Measurements from ENCODE around the gene MERTK. TPM values are rescaled to one million over a fixed set of nuclear protein-coding genes. Genes with fewer than 3 reads are reported as not detected.

Gene MERTK
- total and polyA plus RNA-seq, 2 of the 8 experiments (the other 6 are each of a cell fraction or from before 2014, with no cell fraction given): 6.5 to 7.0 TPM

DNA sequence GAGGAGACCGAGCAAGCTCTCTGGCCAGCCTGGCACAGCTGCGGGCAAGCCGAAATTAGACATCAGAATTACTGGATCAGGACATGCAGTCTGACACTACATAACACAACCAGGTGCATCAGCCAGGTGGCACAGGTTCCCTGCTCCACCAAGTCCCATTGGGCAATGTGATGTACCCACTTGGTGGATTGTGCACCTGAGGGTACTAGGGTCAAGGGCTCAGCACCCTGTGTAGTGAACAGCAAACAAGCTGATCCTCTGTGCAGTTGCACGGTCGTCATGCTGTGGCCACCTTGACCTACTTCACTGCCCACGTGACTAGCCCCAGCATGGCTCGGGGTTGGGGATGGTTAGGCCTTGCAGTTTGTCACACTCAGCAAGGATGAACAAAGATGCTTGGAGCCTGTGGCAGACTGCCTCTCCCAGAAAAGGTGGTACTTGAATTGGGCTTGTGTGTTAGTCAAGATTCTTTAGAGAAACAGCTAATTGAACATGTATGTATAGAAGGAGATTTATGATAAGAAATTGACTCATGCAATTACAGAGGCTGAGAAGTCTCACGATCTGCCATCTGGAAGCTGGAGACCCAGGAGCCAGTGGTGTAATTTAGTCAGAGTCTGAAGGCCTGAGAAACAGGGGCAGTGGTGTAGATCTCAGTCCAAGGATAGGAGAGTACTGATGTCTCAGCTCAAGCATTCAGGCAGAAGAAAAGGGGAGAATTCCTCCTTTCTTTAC is 85.2 kb downstream of the MERTK start:
- CTCF ChIA-PET (ENCODE audit: partially characterized antibody): interaction anchor here (0.9 kb wide), 1 partner anchor 64 kb away, joined by 3 read pairs; no protein-coding TSS in a partner anchor
- Histone ChIP-seq H3K4me1 (replicated peaks in 1 of 4; ENCODE audit: control insufficient read depth in 3 of 4, insufficient read depth in 4 of 4, low read length in 3 of 4) (no peaks in the 10 kb centered on the region), H3K9me3 (ENCODE audit: insufficient read depth in 2 of 2, low read depth in 1 of 2, low read length in 1 of 2) (no peaks in the 10 kb centered on the region)

More for the DNA sequence above, 85.2 kb downstream of the MERTK start:
- Histone ChIP-seq H4K8ac (ENCODE audit: extremely low read depth, insufficient read depth, low read length) (no peak overlapping the region), H3K4ac (replicated peaks; ENCODE audit: insufficient read length, low read depth, low read length) (no peak overlapping the region), H3K9ac (replicated peaks in 1 of 4; ENCODE audit: extremely low read depth in 1 of 4, low read depth in 3 of 4, low read length in 3 of 4) (no peak overlapping the region), H2AK5ac (ENCODE audit: low read depth, low read length) (no peak overlapping the region), H3K27ac (ENCODE audit: low read depth, low read length) (no peak overlapping the region), H4K20me1 (replicated peaks in 1 of 2; ENCODE audit: control insufficient read depth in 1 of 2, insufficient read depth in 2 of 2, low read length in 2 of 2) (no peaks in the 10 kb centered on the region), H3K36me3 (ENCODE audit: control insufficient read depth in 2 of 4, insufficient read depth in 4 of 4, low read length in 3 of 4) (peaks cover 0 to 3% (median 0%) of the 10 kb centered on the region in 4 experiments; a peak in 1 of 8 replicates), H3K4me2 (ENCODE audit: insufficient read depth in 1 of 2, low read depth in 2 of 2, low read length in 2 of 2) (no peak overlapping the region), H3K56ac (replicated peaks; ENCODE audit: insufficient read length, low read depth, low read length) (no peak overlapping the region), H4K5ac (ENCODE audit: insufficient read length, low read depth, low read length) (no peak overlapping the region), H2BK15ac (ENCODE audit: low read length) (no peak overlapping the region), H2AFZ (ENCODE audit: low read length) (no peak overlapping the region), H3K18ac (ENCODE audit: extremely low read depth, low read length) (no peak overlapping the region), H2BK5ac (ENCODE audit: low read depth, low read length) (no peak overlapping the region; the same call in 1 of the 2 replicates), H3K23ac (ENCODE audit: insufficient read length) (no peak overlapping the region), H3K14ac (ENCODE audit: insufficient read length) (no peak overlapping the region), H3K4me3 (ENCODE audit: extremely low read depth in 1 of 4, insufficient read depth in 2 of 4, low read depth in 3 of 4, low read length in 4 of 4) (no peak overlapping the region), H2BK120ac (replicated peaks; ENCODE audit: low read depth, low read length) (no peak overlapping the region), H2BK12ac (ENCODE audit: low read depth, low read length) (no peak overlapping the region), H3K79me2 (ENCODE audit: control insufficient read depth in 1 of 2, insufficient read depth in 2 of 2, low read length in 2 of 2) (no peaks in the 10 kb centered on the region), H2BK20ac (ENCODE audit: low read length) (no peak overlapping the region), H3K23me2 (ENCODE audit: low read depth, low read length) (no peaks in the 10 kb centered on the region), H3K27me3 (replicated peaks in 1 of 4; ENCODE audit: control insufficient read depth in 3 of 4, extremely low read depth in 1 of 4, insufficient read depth in 3 of 4, low read length in 3 of 4) (no peaks in the 10 kb centered on the region), H4K91ac (replicated peaks; ENCODE audit: insufficient read length, low read length) (no peak overlapping the region), H3K79me1 (ENCODE audit: low read depth, low read length) (no peaks in the 10 kb centered on the region)
- POLR2A ChIA-PET (ENCODE audit: partially characterized antibody): no interaction called here
- DNase-seq (ENCODE audit: low read depth in 1 of 2, low spot score in 2 of 2) (no peak), FAIRE-seq (no peak)
- 59% methylated on average over 8 of the region's 8 CpGs; no CpG with 5 or more reads in 1 of the 2 experiments for WGBS, 2 experiments (ENCODE audit: extremely low coverage in 1 of 2, insufficient coverage in 1 of 2, insufficient read length in 1 of 2, insufficient replicate concordance in 2 of 2, low coverage in 1 of 2, low lambda C conversion rate in 2 of 2, missing lambda C conversion rate in 1 of 2)

Data from H1 (cell line).